ENCODE measurements around the gene ZNG1B.
A peak's percentile ranks its signal among the peaks of the same experiment; 100 is the strongest.
"Not testable (repeated sequence)": the region's sequence is repeated elsewhere in the genome, so short reads cannot be mapped to it uniquely, and the experiment has no call there.

The ZNG1B gene

GRCh38 chr2:113504081-113504480 is 66.6 kb downstream of the ZNG1B start:
- not testable (repeated sequence) for DNase-seq

- DNase-seq, result not testable (repeated sequence)
Measured at GRCh38 chr2:113507394-113508140, 70.1 kb downstream of the ZNG1B start.

GRCh38 chr2:113508187-113508586 is 70.7 kb downstream of the ZNG1B start:
- not testable (repeated sequence) for DNase-seq

GRCh38 chr2:113510913-113511312 is 73.4 kb downstream of the ZNG1B start:
- not testable (repeated sequence) for DNase-seq

GRCh38 chr2:113511859-113512258 is 74.4 kb downstream of the ZNG1B start:
- not testable (repeated sequence) for DNase-seq

- DNase-seq, result not testable (repeated sequence)
Measured at GRCh38 chr2:113515457-113515856, 78.0 kb downstream of the ZNG1B start.

GRCh38 chr2:113515995-113516394 is 78.5 kb downstream of the ZNG1B start:
- DNase-seq, result not testable (repeated sequence)

- DNase-seq, result not testable (repeated sequence)
Measured at GRCh38 chr2:113517025-113517424, 79.5 kb downstream of the ZNG1B start.

- DNase-seq, result not testable (repeated sequence)
Measured at GRCh38 chr2:113520837-113521236, 83.3 kb downstream of the ZNG1B start.

GRCh38 chr2:113521492-113521891 is 84.0 kb downstream of the ZNG1B start:
- DNase-seq, result not testable (repeated sequence)

- not testable (repeated sequence) for DNase-seq
Measured at GRCh38 chr2:113524986-113525385, 87.5 kb downstream of the ZNG1B start.

- not testable (repeated sequence) for DNase-seq
Measured at GRCh38 chr2:113527350-113528045, 90.0 kb downstream of the ZNG1B start.

- DNase-seq, result not testable (repeated sequence)
Measured at GRCh38 chr2:113528126-113528525, 90.6 kb downstream of the ZNG1B start.

GRCh38 chr2:113528904-113529303 is 91.4 kb downstream of the ZNG1B start:
- DNase-seq, result not testable (repeated sequence)

GRCh38 chr2:113532991-113533390 is 95.5 kb downstream of the ZNG1B start:
- DNase-seq, result not testable (repeated sequence)

GRCh38 chr2:113536573-113536972 is 99.1 kb downstream of the ZNG1B start:
- not testable (repeated sequence) for DNase-seq

- DNase-seq, result not testable (repeated sequence)
Measured at GRCh38 chr2:113540834-113541203, 103.3 kb downstream of the ZNG1B start.

- peak; percentile 6 for DNase-seq
Measured at GRCh38 chr2:113541204-113541975, 103.9 kb downstream of the ZNG1B start.

GRCh38 chr2:113541976-113542485 is 104.5 kb downstream of the ZNG1B start:
- not testable (repeated sequence) for DNase-seq

- not testable (repeated sequence) for DNase-seq
Measured at GRCh38 chr2:113542529-113542928, 105.0 kb downstream of the ZNG1B start.

Measured in stimulated activated CD4-positive, alpha-beta T cell treated with anti-CD3 and anti-CD28 coated beads, Interleukin-4, amount 100 ng/mL, for 24 hours (primary cell).